Measurements from ENCODE around the gene ATAD3A. TPM values are rescaled to one million over a fixed set of nuclear protein-coding genes. Genes with fewer than 3 reads are reported as not detected.

ATAD3A gene
- total and polyA plus RNA-seq, 2 of the 4 experiments (the other 2 are of a cell fraction) = 27.2 to 34.0 TPM

DNA sequence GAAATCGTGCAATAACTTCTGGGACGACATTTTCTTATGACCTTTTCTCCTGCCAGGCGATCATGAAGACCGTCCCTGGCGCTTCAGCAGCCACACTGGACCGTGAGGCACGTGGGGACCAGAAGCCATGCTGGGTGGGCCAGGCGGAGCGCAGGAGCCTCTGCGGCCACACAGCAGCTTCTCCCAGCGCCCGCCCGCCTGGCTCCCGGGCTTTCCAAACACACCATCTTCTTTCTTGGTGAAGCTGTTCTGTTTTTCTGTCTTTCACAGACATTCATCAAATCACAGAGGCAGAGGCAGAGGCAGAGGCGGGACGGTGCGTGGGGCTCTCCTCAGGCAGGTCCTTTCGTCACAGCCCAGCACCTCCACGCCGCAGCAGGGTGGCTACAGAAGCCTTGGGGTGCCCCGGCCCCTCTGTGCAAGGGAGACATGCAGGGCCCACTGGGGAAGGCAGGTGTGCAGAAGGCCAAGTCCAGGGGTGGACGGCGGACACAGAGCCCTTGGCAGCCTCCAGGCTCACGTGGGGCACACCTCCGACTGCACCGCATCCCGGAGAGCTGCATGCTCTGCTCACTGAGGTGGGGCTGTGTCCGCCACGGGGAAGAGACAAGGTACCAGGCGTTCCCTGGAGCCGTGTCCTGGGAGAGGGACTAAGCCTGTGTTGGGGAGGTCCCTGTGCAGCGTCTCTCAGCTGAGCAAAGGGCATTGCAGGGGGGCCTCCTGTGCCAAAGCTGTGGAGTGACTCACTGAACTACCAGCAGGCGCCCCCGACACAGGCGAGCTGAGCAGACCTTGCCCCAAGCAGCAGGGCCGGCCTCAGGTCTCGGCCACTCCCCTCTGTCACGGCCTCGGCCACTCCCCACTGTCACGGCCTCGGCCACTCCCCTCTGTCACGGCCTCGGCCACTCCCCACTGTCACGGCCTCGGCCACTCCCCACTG is 31.1 kb downstream of the ATAD3A start (continued):
- TF ChIP-seq CHD1 (IDR thresholded peaks at IDR 0.05; ENCODE audit: low read depth, low read length) = no peak

- H2BK20ac ChIP-seq (ENCODE audit: low read depth, low read length) = no peak overlapping the region
- ATAC-seq (ENCODE audit: low read depth) (no peak), DNase-seq (no peak)
- no peaks in the 10 kb centered on the region for H3K27me3 ChIP-seq (ENCODE audit: control insufficient read depth, insufficient read depth, low read length)
- peaks cover 24% of the 10 kb centered on the region for H3K36me3 ChIP-seq (ENCODE audit: control insufficient read depth, insufficient read depth, low read length)
- H4K20me1 ChIP-seq (ENCODE audit: insufficient read depth, low read length) = peaks cover 22% of the 10 kb centered on the region
- no peak overlapping the region for H4K5ac ChIP-seq (ENCODE audit: low read depth, low read length)
- WGBS, 2 experiments (ENCODE audit: extremely low coverage in 2 of 2, insufficient read length in 1 of 2) = 86% methylated on average over 13 of the region's 19 CpGs; no CpG with 5 or more reads in 1 of the 2 experiments
- no peak overlapping the region for H2AK9ac ChIP-seq (replicated peaks; ENCODE audit: low read depth, low read length, poor library complexity)
- no peak overlapping the region for H3K4me3 ChIP-seq (ENCODE audit: insufficient read depth, low read depth, low read length)
- no peak overlapping the region for H2BK120ac ChIP-seq (ENCODE audit: low read depth, low read length)
- H3K79me1 ChIP-seq (ENCODE audit: low read depth in 1 of 2, low read length in 2 of 2) = peaks cover 4 to 55% of the 10 kb centered on the region in 2 experiments; a peak in 3 of 4 replicates
- dilution Hi-C loops (cut with HindIII; ENCODE audit: low sequenced_read_pairs, unreplicated experiment) = no loop called here
- intact Hi-C loops (cut with micrococcal nuclease) = no loop called here
- H4K91ac ChIP-seq (ENCODE audit: insufficient read depth, low read depth, low read length) = no peak overlapping the region
- in situ Hi-C loops (cut with MboI; ENCODE audit: low sequenced_read_pairs) = no loop called here
- peaks cover 17% of the 10 kb centered on the region for H3K4me1 ChIP-seq (ENCODE audit: control insufficient read depth, insufficient read depth, low read length)
- H3K9ac ChIP-seq (ENCODE audit: low read depth, low read length) = no peak overlapping the region
- no peaks in the 10 kb centered on the region for H3K9me3 ChIP-seq (ENCODE audit: control insufficient read depth, insufficient read depth, low read length)
- no peak overlapping the region for H3K14ac ChIP-seq (replicated peaks; ENCODE audit: low read depth, low read length)
- BruUV-seq (replicated peaks) = no TSS peak
- H2AFZ ChIP-seq (replicated peaks; ENCODE audit: low read length, poor library complexity) = no peak overlapping the region
- no peak overlapping the region for H3K23ac ChIP-seq (ENCODE audit: low read depth, low read length)
- no peak overlapping the region for H3K56ac ChIP-seq (ENCODE audit: extremely low read depth, insufficient read depth, low read length)
- H2BK15ac ChIP-seq (ENCODE audit: low read depth, low read length) = no peak overlapping the region
- POLR2A ChIA-PET (ENCODE audit: unreplicated experiment) = no interaction called here
- H3K18ac ChIP-seq (ENCODE audit: low read depth, low read length) = no peak overlapping the region
- no peak overlapping the region for H3K4me2 ChIP-seq (ENCODE audit: low read depth, low read length)
- CTCF ChIA-PET = no interaction called here
- H2AK5ac ChIP-seq (ENCODE audit: low read depth, low read length) = no peak overlapping the region
- H3K4ac ChIP-seq (ENCODE audit: low read depth, low read length) = no peak overlapping the region
- no peak overlapping the region for H2BK5ac ChIP-seq (ENCODE audit: low read depth, low read length, poor library complexity, severe bottlenecking)
- H3K9me1 ChIP-seq (ENCODE audit: insufficient read depth, low read length) = peaks cover 3% of the 10 kb centered on the region; the same call in 1 of the 2 replicates
- H3K27ac ChIP-seq (ENCODE audit: insufficient read depth, low read length) = no peak overlapping the region
- H4K8ac ChIP-seq (ENCODE audit: low read depth in 2 of 2, low read length in 2 of 2) = no peak overlapping the region
- no peak for TF ChIP-seq MXI1 (IDR thresholded peaks at IDR 0.05; ENCODE audit: borderline replicate concordance, low read depth, low read length)
- TF ChIP-seq RAD21 (IDR thresholded peaks at IDR 0.05; ENCODE audit: low read length) = no peak
- no peak for TF ChIP-seq MAZ (IDR thresholded peaks at IDR 0.05; ENCODE audit: borderline replicate concordance, low read depth, low read length)
- TF ChIP-seq CTCF (conservative IDR thresholded peaks at IDR 0.05; ENCODE audit: low read depth, low read length) = no peak
- no peak for TF ChIP-seq RCOR1 (IDR thresholded peaks at IDR 0.05; ENCODE audit: insufficient replicate concordance, low read length)
- TF ChIP-seq, protein P1, sequence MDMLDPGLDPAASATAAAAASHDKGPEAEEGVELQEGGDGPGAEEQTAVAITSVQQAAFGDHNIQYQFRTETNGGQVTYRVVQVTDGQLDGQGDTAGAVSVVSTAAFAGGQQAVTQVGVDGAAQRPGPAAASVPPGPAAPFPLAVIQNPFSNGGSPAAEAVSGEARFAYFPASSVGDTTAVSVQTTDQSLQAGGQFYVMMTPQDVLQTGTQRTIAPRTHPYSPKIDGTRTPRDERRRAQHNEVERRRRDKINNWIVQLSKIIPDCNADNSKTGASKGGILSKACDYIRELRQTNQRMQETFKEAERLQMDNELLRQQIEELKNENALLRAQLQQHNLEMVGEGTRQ (IDR thresholded peaks at IDR 0.05; ENCODE audit: low read depth, low read length) = no peak
- no peak for TF ChIP-seq CEBPB (IDR thresholded peaks at IDR 0.05; ENCODE audit: low read depth, low read length)
- TF ChIP-seq FOS (IDR thresholded peaks at IDR 0.05; ENCODE audit: low read depth, low read length) = no peak
- no peak for TF ChIP-seq NFE2L2 (IDR thresholded peaks at IDR 0.05; ENCODE audit: low read depth, low read length)
- TF ChIP-seq ELK1 (IDR thresholded peaks at IDR 0.05; ENCODE audit: borderline replicate concordance, low read depth, low read length) = no peak
- no peak for TF ChIP-seq POLR2A (IDR thresholded peaks at IDR 0.05; ENCODE audit: low read depth, low read length)
- no peak for TF ChIP-seq BHLHE40 (IDR thresholded peaks at IDR 0.05; ENCODE audit: low read depth, low read length)
Observed at GRCh38 chr1:1543706-1544099, 31.7 kb downstream of the ATAD3A start.

All from IMR-90 (cell line).